T-cell (primary cell): ENCODE data around the gene GARIN3. TPM values are rescaled to one million over a fixed set of nuclear protein-coding genes. Genes with fewer than 3 reads are reported as not detected.
"Not testable (repeated sequence)": the region's sequence is repeated elsewhere in the genome, so short reads cannot be mapped to it uniquely, and the experiment has no call there.

Experiments
- ATAC-seq, 4 experiments: fragments of 200-7000 bp in 3 of 4; fragments of 150-1000 bp in 1 of 4; cut with Tn5 transposase; replicated peaks in 1 of 4; 1 replicate in 3 of 4; 2 replicates in 1 of 4; pipeline ENCODE4 v1.10.0; 2021; ENCODE audit warnings: moderate library complexity in 3 of 4, mild to moderate bottlenecking in 2 of 4, moderate number of reproducible peaks in 1 of 4
- CTCF ChIA-PET, 2 donors: fragments of 300-600 bp; sonication (Branson Sonifier 250); formaldehyde crosslinking; loops; one replicate each; lab custom pipeline; 2022; ENCODE audit warnings: antibody characterized with exemption in 2 of 2; lab: Charles Lee
- POLR2A ChIA-PET, 2 donors: fragments of 300-600 bp; sonication (Branson Sonifier 250); formaldehyde crosslinking; loops; one replicate each; lab custom pipeline; 2022; ENCODE audit warnings: antibody characterized with exemption in 2 of 2; lab: Charles Lee
- DNase-seq, 35 experiments: peaks; one replicate each; pipeline versions ENCODE4 v3.0.0 to v3.0.0-alpha.2; 2013 to 2023
- H3K27ac ChIP-seq: one replicate; pipeline ENCODE4 v1.5.1; 2013; ENCODE audit warnings: low read length
- H3K27me3 ChIP-seq, 2 experiments: replicated peaks in 1 of 2; 1 replicate in 1 of 2; 2 replicates in 1 of 2; pipeline versions ENCODE4 v1.6.1 to v1.7.0; 2013; ENCODE audit warnings: low read length in 1 of 2, mixed read lengths in 1 of 2; ENCODE audit not compliant: control insufficient read depth in 2 of 2, insufficient read depth in 2 of 2; ENCODE audit errors: extremely low read depth in 1 of 2
- H3K36me3 ChIP-seq, 2 donors: 1 replicate in 1 of 2; 2 replicates in 1 of 2; pipeline versions ENCODE4 v1.6.1 to v1.7.0; 2013; ENCODE audit warnings: low read length in 1 of 2; ENCODE audit not compliant: control insufficient read depth in 2 of 2, insufficient read depth in 1 of 2; ENCODE audit errors: extremely low read depth in 1 of 2
- H3K4me1 ChIP-seq, 2 experiments: 1 replicate in 1 of 2; 2 replicates in 1 of 2; pipeline versions ENCODE4 v1.6.1 to v1.7.0; 2013; ENCODE audit warnings: low read length in 2 of 2, mixed read lengths in 1 of 2; ENCODE audit not compliant: insufficient read depth in 2 of 2, control insufficient read depth in 1 of 2; ENCODE audit errors: extremely low read depth in 1 of 2
- H3K4me3 ChIP-seq, 2 donors: 1 replicate in 1 of 2; 2 replicates in 1 of 2; pipeline versions ENCODE4 v1.5.1 to v1.7.0; 2013; ENCODE audit warnings: mild to moderate bottlenecking in 2 of 2, low read length in 1 of 2, moderate library complexity in 1 of 2; ENCODE audit not compliant: control insufficient read depth in 1 of 2; ENCODE audit errors: extremely low read depth in 1 of 2
- H3K9me3 ChIP-seq: 2 replicates; pipeline ENCODE4 v1.7.0; 2013
- H3K27ac Mint-ChIP-seq, 2 donors: one replicate each; pipeline ENCODE4 v1.8.0; 2020 to 2021; ENCODE audit warnings: mild to moderate bottlenecking in 2 of 2, mixed read lengths in 2 of 2
- H3K27me3 Mint-ChIP-seq, 2 donors: one replicate each; pipeline ENCODE4 v1.8.0; 2021 to 2022; ENCODE audit warnings: mixed read lengths in 2 of 2
- H3K36me3 Mint-ChIP-seq: one replicate; pipeline ENCODE4 v1.8.0; 2021; ENCODE audit warnings: mixed read lengths
- H3K4me1 Mint-ChIP-seq, 3 donors: one replicate each; pipeline ENCODE4 v1.8.0; 2020 to 2022; ENCODE audit warnings: mixed read lengths in 3 of 3, mild to moderate bottlenecking in 1 of 3
- H3K4me3 Mint-ChIP-seq, 3 donors: one replicate each; pipeline ENCODE4 v1.8.0; 2020 to 2022; ENCODE audit warnings: mild to moderate bottlenecking in 3 of 3, mixed read lengths in 3 of 3, moderate library complexity in 3 of 3
- H3K9me3 Mint-ChIP-seq, 3 donors: one replicate each; pipeline ENCODE4 v1.8.0; 2020 to 2022; ENCODE audit warnings: mixed read lengths in 3 of 3
- WGBS: methylation state at CpG from one replicate; pipeline ENCODE4 v1.1.5; 2013; ENCODE audit warnings: missing lambda C conversion rate; ENCODE audit not compliant: insufficient coverage; 5-methylcytosine and 5-hydroxymethylcytosine counted together
- total RNA-seq, 35 experiments: library from RNA in 6 of 35; stranded (reverse) in 6 of 35; fragments of 120-200 nt in 1 of 35; gene quantifications; one replicate each; pipeline versions ENCODE4 v1.2.1 to v1.2.4 and lab custom pipeline; 2013 to 2026

The GARIN3 gene
- total RNA-seq, 5 donors from 2014 or later (not counting 1 experiment from before 2014, with no cell fraction given) = not detected

GRCh38 chr5:157212307-157212706, 46.2 kb upstream of the GARIN3 start:
- POLR2A ChIA-PET = interaction anchor here (0.5 to 1.0 kb wide), 3 partner anchors 16 to 163 kb away, joined by 3 to 4 read pairs (median 3); no protein-coding TSS in a partner anchor
- Histone ChIP-seq H3K27me3 (no peaks in the 10 kb centered on the region), H3K9me3 (no peaks in the 10 kb centered on the region), H3K4me1 (peaks cover 71 to 90% of the 10 kb centered on the region in 2 experiments), H3K27ac (peak overlapping the region; percentile 76), H3K36me3 (peaks cover 11 to 92% of the 10 kb centered on the region in 2 donors), H3K4me3 (peak overlapping the region in 1 of 2 donors; percentile 5)
- Mint-ChIP-seq H3K27ac (peak overlapping the region; percentile 94 to 95), H3K36me3 (peaks cover 90% of the 10 kb centered on the region), H3K4me3 (peak overlapping the region in 2 of 3 donors; percentile 7 to 60), H3K9me3 (no peaks in the 10 kb centered on the region), H3K4me1 (peaks cover 94 to 97% (median 96%) of the 10 kb centered on the region in 3 donors), H3K27me3 (no peaks in the 10 kb centered on the region)
- DNase-seq (no peak), ATAC-seq (no peak)
- CTCF ChIA-PET = interaction anchor here (0.6 to 1.3 kb wide), 3 partner anchors 14 to 100 kb away, joined by 3 read pairs; no protein-coding TSS in a partner anchor
- WGBS = 100% methylated on average over 3 of the region's 5 CpGs

DNA sequence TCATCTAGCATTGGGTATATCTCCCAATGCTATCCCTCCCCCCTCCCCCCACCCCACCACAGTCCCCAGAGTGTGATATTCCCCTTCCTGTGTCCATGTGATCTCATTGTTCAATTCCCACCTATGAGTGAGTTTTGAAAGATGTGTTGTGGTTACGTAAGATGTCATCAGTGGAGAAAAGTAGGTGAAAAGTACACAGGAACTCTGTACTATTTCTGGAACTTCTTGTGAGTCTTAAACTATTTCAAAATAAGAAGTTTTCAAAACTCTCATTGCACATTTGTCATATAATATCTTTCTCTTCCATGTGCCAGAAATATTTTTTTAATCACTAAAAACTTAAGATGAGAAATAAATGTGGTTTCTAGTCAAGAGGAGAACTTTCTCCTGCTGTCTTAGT, 44.6 kb upstream of the GARIN3 start:
- CTCF ChIA-PET = interaction anchor here in 1 of 2 donors (0.6 kb wide), 1 partner anchor 60 kb away, joined by 3 read pairs; no protein-coding TSS in a partner anchor
- peaks cover 88% of the 10 kb centered on the region for H3K36me3 Mint-ChIP-seq
- peaks cover 1 to 78% of the 10 kb centered on the region in 2 donors for H3K36me3 ChIP-seq

GRCh38 chr5:157205708-157206107, 39.6 kb upstream of the GARIN3 start:
- H3K27ac ChIP-seq = peak overlapping the region; percentile 88
- H3K4me1 ChIP-seq = peaks cover 60 to 72% of the 10 kb centered on the region in 2 experiments
- 100% methylated on average over 1 of the region's 6 CpGs for WGBS

More for the DNA sequence above, 44.6 kb upstream of the GARIN3 start:
- peak overlapping the region; percentile 76 for H3K27ac ChIP-seq
- H3K27me3 Mint-ChIP-seq, POLR2A ChIA-PET, H3K4me3 ChIP-seq, H3K9me3 ChIP-seq, H3K9me3 Mint-ChIP-seq, H3K27me3 ChIP-seq: not testable (repeated sequence)
- Mint-ChIP-seq H3K4me1 (peaks cover 94% of the 10 kb centered on the region in 3 donors), H3K27ac (peak overlapping the region; percentile 94 to 95), H3K4me3 (peak overlapping the region in 2 of 3 donors; percentile 14 to 38)
- WGBS = no CpG with 5 or more reads among the region's 1 CpG
- peak in 1 of 4 experiments; percentile 68 for ATAC-seq
- peaks cover 62 to 84% of the 10 kb centered on the region in 2 experiments for H3K4me1 ChIP-seq
- DNase-seq = peak in 1 of 35 experiments; percentile 68

DNA sequence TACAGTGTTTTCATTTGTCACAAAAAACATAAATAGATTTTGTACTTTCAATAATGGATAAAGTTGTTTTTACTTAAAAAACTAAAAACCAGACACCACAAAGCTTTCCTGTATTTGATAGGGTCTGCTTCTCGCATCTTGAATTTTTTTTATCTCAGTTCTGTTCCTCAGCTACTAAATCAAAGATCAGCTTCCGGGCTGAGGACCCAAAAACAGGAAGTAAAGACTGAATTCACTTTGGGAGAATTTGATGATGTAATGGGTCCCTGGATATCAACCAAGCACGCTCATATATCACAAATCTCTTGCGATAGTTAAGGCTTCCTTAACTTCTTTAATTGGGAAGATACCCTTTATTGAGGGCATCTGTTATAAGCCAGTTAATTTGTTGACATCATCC, 38.7 kb upstream of the GARIN3 start:
- Mint-ChIP-seq H3K27ac (peak overlapping the region; percentile 93 to 94), H3K36me3 (peaks cover 68% of the 10 kb centered on the region), H3K4me1 (peaks cover 83 to 90% (median 89%) of the 10 kb centered on the region in 3 donors), H3K4me3 (peak overlapping the region; percentile 24 to 65 (median 62)), H3K27me3 (no peaks in the 10 kb centered on the region), H3K9me3 (peaks cover 0 to 7% (median 3%) of the 10 kb centered on the region in 3 donors)
- CTCF ChIA-PET = interaction anchor here in 1 of 2 donors (0.7 to 2.0 kb wide), 3 partner anchors 23 to 99 kb away, joined by 3 to 5 read pairs (median 5); partner anchors contain the start of gene MED7
- no peaks in the 10 kb centered on the region for H3K9me3 ChIP-seq
- H3K4me3 ChIP-seq = no peak overlapping the region
- H3K4me1 ChIP-seq = peaks cover 66 to 74% of the 10 kb centered on the region in 2 experiments
- POLR2A ChIA-PET = interaction anchor here (0.6 to 1.7 kb wide), 8 partner anchors 11 to 37 kb away, joined by 3 to 7 read pairs (median 4); partner anchors contain the start of gene ITK (in 1 of the 2)
- no peaks in the 10 kb centered on the region for H3K27me3 ChIP-seq
- ATAC-seq (peak; percentile 32 to 69 (median 46)), DNase-seq (peak in 10 of 35 experiments; percentile 17 to 74 (median 46))
- peak overlapping the region; percentile 88 for H3K27ac ChIP-seq
- WGBS = no CpG with 5 or more reads among the region's 4 CpGs
- H3K36me3 ChIP-seq = peaks cover 5 to 45% of the 10 kb centered on the region in 2 donors

More at GRCh38 chr5:157205708-157206107, 39.6 kb upstream of the GARIN3 start:
- Mint-ChIP-seq H3K4me1 (peaks cover 84 to 88% (median 86%) of the 10 kb centered on the region in 3 donors), H3K27ac (peak overlapping the region; percentile 75 to 82), H3K36me3 (peaks cover 69% of the 10 kb centered on the region), H3K4me3 (peak overlapping the region in 1 of 3 donors; percentile 70), H3K27me3 (no peaks in the 10 kb centered on the region), H3K9me3 (peaks cover 0 to 7% (median 3%) of the 10 kb centered on the region in 3 donors)
- ATAC-seq (no peak), DNase-seq (no peak)
- no peaks in the 10 kb centered on the region for H3K27me3 ChIP-seq
- POLR2A ChIA-PET = interaction anchor here (0.5 to 1.7 kb wide), 7 partner anchors 12 to 102 kb away, joined by 3 to 7 read pairs (median 4); no protein-coding TSS in a partner anchor
- H3K9me3 ChIP-seq = no peaks in the 10 kb centered on the region
- CTCF ChIA-PET = interaction anchor here in 1 of 2 donors (0.7 to 2.0 kb wide), 4 partner anchors 9 to 63 kb away, joined by 3 to 5 read pairs (median 4); partner anchors contain the start of gene MED7
- peaks cover 0 to 43% of the 10 kb centered on the region in 2 donors for H3K36me3 ChIP-seq
- no peak overlapping the region for H3K4me3 ChIP-seq

DNA sequence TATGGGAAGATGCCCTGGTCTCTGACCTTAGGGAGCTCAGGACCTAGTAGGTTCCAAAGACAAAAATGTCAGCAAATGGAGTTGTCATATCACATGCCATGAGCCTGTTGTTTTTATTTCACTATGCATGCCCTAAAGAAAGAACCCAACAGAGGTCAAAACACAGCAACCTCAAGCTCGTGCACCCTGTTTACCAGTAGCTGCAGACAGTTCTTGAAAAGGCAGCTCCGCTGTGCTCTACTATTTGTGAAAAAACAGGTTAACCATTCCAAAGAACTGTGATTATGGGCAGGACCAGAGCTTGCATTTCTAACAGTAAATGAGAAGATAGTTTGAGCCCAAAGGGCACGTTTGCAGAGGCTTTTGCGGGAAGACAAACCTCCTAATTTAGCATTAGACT, 37.4 kb upstream of the GARIN3 start:
- Mint-ChIP-seq H3K36me3 (peaks cover 67% of the 10 kb centered on the region), H3K27me3 (no peaks in the 10 kb centered on the region), H3K27ac (peak overlapping the region; percentile 93 to 94), H3K4me1 (peaks cover 89 to 91% (median 89%) of the 10 kb centered on the region in 3 donors), H3K9me3 (peaks cover 0 to 7% (median 3%) of the 10 kb centered on the region in 3 donors), H3K4me3 (peak overlapping the region; percentile 39 to 65 (median 62))
- Histone ChIP-seq H3K4me3 (peak overlapping the region in 1 of 2 donors; percentile 42), H3K27ac (peak overlapping the region; percentile 88), H3K4me1 (peaks cover 71 to 74% of the 10 kb centered on the region in 2 experiments), H3K36me3 (peaks cover 5 to 41% of the 10 kb centered on the region in 2 donors), H3K9me3 (no peaks in the 10 kb centered on the region), H3K27me3 (no peaks in the 10 kb centered on the region)
- 18% methylated on average over 2 of the region's 4 CpGs for WGBS
- peak in 21 of 35 experiments; percentile 20 to 76 (median 42) for DNase-seq
- ChIA-PET POLR2A (interaction anchor here (0.9 to 1.3 kb wide), 6 partner anchors 13 to 60 kb away, joined by 3 to 8 read pairs (median 4); partner anchors contain the start of gene MED7 (in 1 of the 2)), CTCF (interaction anchor here (0.7 to 1.1 kb wide), 5 partner anchors 14 to 658 kb away, joined by 3 to 4 read pairs (median 3); no protein-coding TSS in a partner anchor)
- peak; percentile 51 to 75 (median 74) for ATAC-seq

GRCh38 chr5:157201857-157202256, 35.8 kb upstream of the GARIN3 start:
- peak overlapping the region; percentile 50 to 65 (median 61) for H3K4me3 Mint-ChIP-seq
- peak overlapping the region; percentile 88 for H3K27ac ChIP-seq
- no peaks in the 10 kb centered on the region for H3K27me3 Mint-ChIP-seq
- peaks cover 73 to 75% of the 10 kb centered on the region in 2 experiments for H3K4me1 ChIP-seq
- peak overlapping the region; percentile 93 to 94 for H3K27ac Mint-ChIP-seq
- no peak for ATAC-seq
- H3K9me3 Mint-ChIP-seq = peaks cover 0 to 7% (median 3%) of the 10 kb centered on the region in 3 donors
- no peaks in the 10 kb centered on the region for H3K27me3 ChIP-seq
- no peak overlapping the region for H3K4me3 ChIP-seq
- H3K36me3 ChIP-seq = peaks cover 5 to 29% of the 10 kb centered on the region in 2 donors
- POLR2A ChIA-PET = interaction anchor here in 1 of 2 donors (0.6 kb wide), 1 partner anchor 15 kb away, joined by 5 read pairs; no protein-coding TSS in a partner anchor
- peaks cover 89 to 92% (median 91%) of the 10 kb centered on the region in 3 donors for H3K4me1 Mint-ChIP-seq
- WGBS = 0% methylated on average over 1 of the region's 4 CpGs
- CTCF ChIA-PET = no interaction called here
- DNase-seq = peak in 1 of 35 experiments; percentile 43
- peaks cover 63% of the 10 kb centered on the region for H3K36me3 Mint-ChIP-seq
- H3K9me3 ChIP-seq = no peaks in the 10 kb centered on the region
